EH (cell line): ENCODE results near the gene U2AF2.
"Not testable (repeated sequence)": the region's sequence is repeated elsewhere in the genome, so short reads cannot be mapped to it uniquely, and the experiment has no call there.

ENCODE experiments used
- DNase-seq: peaks from one replicate; pipeline ENCODE4 v3.0.0-alpha.2; 2015; ENCODE audit warnings: low read depth

The U2AF2 gene

DNA sequence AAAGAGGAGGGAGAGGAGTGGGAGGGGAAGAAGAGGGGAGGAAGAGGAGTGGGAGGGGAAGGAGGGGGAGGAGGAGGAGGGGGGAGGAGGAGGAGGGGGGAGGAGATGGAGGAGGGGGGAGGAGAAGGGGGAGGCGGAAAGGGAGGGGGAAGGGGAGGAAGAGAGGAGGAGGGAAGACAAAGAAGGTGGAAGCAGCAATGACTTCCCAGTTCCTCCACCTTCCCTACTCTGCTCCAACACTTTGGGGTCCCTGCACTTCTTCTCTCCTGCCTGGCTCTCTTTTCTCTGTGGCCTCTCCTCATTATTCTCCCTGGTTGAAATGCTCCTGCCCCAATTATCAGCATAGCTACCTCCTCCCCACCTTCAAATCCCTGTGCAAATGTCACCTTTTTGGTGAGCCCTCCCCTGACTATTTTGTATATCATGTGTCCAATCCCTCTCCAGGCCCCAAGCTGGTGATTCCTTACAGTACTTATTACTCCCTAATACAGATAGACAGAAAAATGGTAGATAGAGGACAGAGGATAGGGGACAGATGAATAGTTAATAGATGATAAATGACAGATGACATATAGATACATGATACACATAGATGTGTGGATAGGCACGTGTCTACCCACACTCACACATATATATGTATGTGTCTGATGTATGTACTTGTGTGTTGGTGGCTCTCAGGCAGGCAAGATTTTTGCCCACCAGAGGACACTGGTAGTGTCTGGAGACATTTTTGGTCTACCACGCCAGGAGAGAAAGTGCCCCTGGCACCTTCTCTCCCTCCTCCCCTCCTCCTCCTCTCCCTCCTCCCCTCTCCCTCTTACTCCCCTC, 58.2 kb downstream of the U2AF2 start:
- no peak for DNase-seq

GRCh38 chr19:55716531-55716930, 61.7 kb downstream of the U2AF2 start:
- DNase-seq = no peak

DNA sequence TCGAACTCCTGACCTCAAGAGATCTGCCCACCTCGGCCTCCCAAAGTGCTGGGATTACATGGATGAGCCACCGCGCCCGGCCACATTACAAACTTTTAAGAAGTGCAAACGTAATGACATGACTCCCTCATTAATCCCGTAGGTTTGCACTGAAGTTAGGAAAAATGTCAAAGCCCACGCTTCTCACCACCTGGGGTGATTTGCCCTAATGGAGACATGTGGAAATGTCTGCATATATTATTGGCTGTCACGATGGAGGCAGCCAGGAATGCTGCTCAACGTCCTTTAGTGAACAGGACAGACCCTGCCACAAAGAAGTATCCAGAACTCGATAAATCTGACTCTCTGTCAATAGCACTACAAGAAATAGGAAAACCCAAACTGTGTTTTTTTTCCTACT, 62.4 kb downstream of the U2AF2 start:
- DNase-seq = no peak

GRCh38 chr19:55717879-55718711, 63.3 kb downstream of the U2AF2 start:
- not testable (repeated sequence) for DNase-seq

DNA sequence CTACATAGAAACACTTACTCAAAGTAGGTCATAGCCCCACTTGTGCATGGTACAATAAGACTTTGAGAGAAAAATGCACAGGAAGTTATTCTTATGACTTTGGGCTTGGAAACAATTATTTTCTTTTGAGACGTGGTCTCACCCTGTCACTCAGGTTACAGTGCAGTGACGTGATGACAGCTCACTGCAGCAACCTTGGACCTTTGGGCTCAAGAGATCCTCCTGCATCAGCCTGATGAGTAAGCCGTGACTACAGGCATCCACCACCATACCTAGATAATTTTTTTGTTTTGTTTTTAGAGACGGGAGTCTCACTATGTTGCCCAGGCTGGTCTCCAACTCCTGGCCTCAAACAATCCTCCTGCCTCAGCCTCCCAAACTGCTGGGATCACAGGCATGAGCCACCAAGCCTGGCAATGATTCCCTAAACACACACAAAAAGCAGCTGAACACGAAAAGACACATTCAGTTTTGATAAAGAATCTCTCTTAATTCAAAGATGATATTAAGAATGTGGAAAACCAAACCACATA, 65.4 kb downstream of the U2AF2 start:
- DNase-seq = no peak

- no peak for DNase-seq
Measured at GRCh38 chr19:55720801-55721200, 66.0 kb downstream of the U2AF2 start.

- no peak for DNase-seq
Measured at GRCh38 chr19:55723491-55723890, 68.7 kb downstream of the U2AF2 start.
